ENCODE data around the gene DPP7. TPM values are rescaled to one million over a fixed set of nuclear protein-coding genes. Genes with fewer than 3 reads are reported as not detected.
A peak's percentile ranks its signal among the peaks of the same experiment; 100 is the strongest.

DPP7 gene
- total and polyA plus RNA-seq, 8 donors = 87.3 to 526 (median 104) TPM

- 28 to 37% methylated on average over 4 of the region's 4 CpGs for WGBS, 2 donors
These were observed 44.1 kb upstream of the DPP7 start for GRCh38 chr9:137158625-137159024.

GRCh38 chr9:137157618-137158415, 43.3 kb upstream of the DPP7 start:
- Histone ChIP-seq H3K27ac (no peak overlapping the region), H3K27me3 (peaks cover 0 to 10% (median 0%) of the 10 kb centered on the region in 4 donors), H3K36me3 (no peaks in the 10 kb centered on the region), H3K4me3 (no peak overlapping the region), H3K4me1 (peaks cover 0 to 5% (median under 1%) of the 10 kb centered on the region in 3 donors), H3K9me3 (no peaks in the 10 kb centered on the region)
- 50 to 66% methylated on average over 19 of the region's 19 CpGs for WGBS, 2 donors
- intact Hi-C loops (cut with DNase I) = no loop called here
- DNase-seq (no peak), FAIRE-seq (no peak), ATAC-seq (no peak)
- TF ChIP-seq CTCF (IDR thresholded peaks at IDR 0.05) = no peak

More at GRCh38 chr9:137158625-137159024, 44.1 kb upstream of the DPP7 start:
- Histone ChIP-seq H3K4me3 (no peak overlapping the region), H3K27ac (no peak overlapping the region), H3K4me1 (peaks cover 0 to 6% (median 5%) of the 10 kb centered on the region in 3 donors), H3K9me3 (no peaks in the 10 kb centered on the region), H3K27me3 (peaks cover 0 to 10% (median under 1%) of the 10 kb centered on the region in 4 donors), H3K36me3 (no peaks in the 10 kb centered on the region)
- no peak for DNase-seq
- FAIRE-seq = no peak
- no peak for ATAC-seq
- no peak for TF ChIP-seq CTCF (IDR thresholded peaks at IDR 0.05)
- intact Hi-C loops (cut with DNase I) = no loop called here

- H3K4me1 ChIP-seq = no peaks in the 10 kb centered on the region
These were observed 42.2 kb upstream of the DPP7 start for GRCh38 chr9:137156567-137157375.

GRCh38 chr9:137152844-137153405, 38.4 kb upstream of the DPP7 start:
- Histone ChIP-seq H3K36me3 (no peaks in the 10 kb centered on the region), H3K4me3 (no peak overlapping the region), H3K9me3 (no peaks in the 10 kb centered on the region), H3K4me1 (no peaks in the 10 kb centered on the region), H3K27me3 (no peaks in the 10 kb centered on the region), H3K27ac (no peak overlapping the region)
- intact Hi-C loops (cut with DNase I) = no loop called here
- no peak for ATAC-seq
- 86 to 93% methylated on average over 7 of the region's 7 CpGs for WGBS, 2 donors
- FAIRE-seq = no peak
- TF ChIP-seq CTCF (IDR thresholded peaks at IDR 0.05) = no peak
- DNase-seq = no peak

More at GRCh38 chr9:137156567-137157375, 42.2 kb upstream of the DPP7 start:
- ATAC-seq = peak in 3 of 4 donors; percentile 61 to 76 (median 62)
- WGBS, 2 donors = 7 to 10% methylated on average over 54 to 65 of the region's 65 CpGs
- no peaks in the 10 kb centered on the region for H3K9me3 ChIP-seq
- peak in 1 of 6 donors; percentile 75 for DNase-seq
- intact Hi-C loops (cut with DNase I) = no loop called here
- no peak overlapping the region for H3K27ac ChIP-seq
- FAIRE-seq = no peak
- H3K27me3 ChIP-seq = peaks cover 0 to 6% (median 0%) of the 10 kb centered on the region in 4 donors
- TF ChIP-seq CTCF (IDR thresholded peaks at IDR 0.05) = no peak
- H3K36me3 ChIP-seq = no peaks in the 10 kb centered on the region
- H3K4me3 ChIP-seq = no peak overlapping the region

Data from pancreas (tissue), 10 donors.